ENCODE measurements around the gene MTG1. TPM values are rescaled to one million over a fixed set of nuclear protein-coding genes. Genes with fewer than 3 reads are reported as not detected.

MTG1 gene
- total RNA-seq, 1 donor from 2014 or later: 33.0 TPM

DNA sequence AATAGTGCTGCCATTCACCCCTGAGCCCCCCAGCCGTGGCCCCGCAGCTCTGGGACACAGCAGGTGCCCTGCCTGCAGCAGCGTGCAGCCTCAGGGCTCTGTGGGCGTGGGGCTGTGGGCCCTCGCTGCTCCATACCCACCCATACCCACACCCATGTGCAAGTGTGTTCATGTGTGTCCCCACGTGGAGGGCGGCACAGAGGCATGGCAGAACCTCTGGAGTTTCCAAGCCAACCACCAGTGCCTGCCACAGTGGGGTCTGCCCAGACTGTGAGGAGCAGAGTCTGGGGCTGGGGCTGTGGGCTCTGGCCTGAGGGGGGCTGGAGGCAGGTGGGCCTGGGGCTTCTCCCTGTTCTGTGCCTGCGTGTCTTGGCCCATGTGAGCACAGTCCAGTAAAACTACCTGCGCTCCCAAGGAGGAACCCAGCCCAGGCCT, 44.4 kb upstream of the MTG1 start:
- intact Hi-C loops (cut with DNase I): no loop called here
- DNase-seq (no peak), ATAC-seq (no peak)
- no peak overlapping the region for H3K27ac ChIP-seq
- H3K4me3 ChIP-seq: no peak overlapping the region
- peaks cover 35% of the 10 kb centered on the region for H3K27me3 ChIP-seq
- no peaks in the 10 kb centered on the region for H3K9me3 ChIP-seq
- H3K4me1 ChIP-seq: no peaks in the 10 kb centered on the region
- no peaks in the 10 kb centered on the region for H3K36me3 ChIP-seq
- TF ChIP-seq, protein P1, sequence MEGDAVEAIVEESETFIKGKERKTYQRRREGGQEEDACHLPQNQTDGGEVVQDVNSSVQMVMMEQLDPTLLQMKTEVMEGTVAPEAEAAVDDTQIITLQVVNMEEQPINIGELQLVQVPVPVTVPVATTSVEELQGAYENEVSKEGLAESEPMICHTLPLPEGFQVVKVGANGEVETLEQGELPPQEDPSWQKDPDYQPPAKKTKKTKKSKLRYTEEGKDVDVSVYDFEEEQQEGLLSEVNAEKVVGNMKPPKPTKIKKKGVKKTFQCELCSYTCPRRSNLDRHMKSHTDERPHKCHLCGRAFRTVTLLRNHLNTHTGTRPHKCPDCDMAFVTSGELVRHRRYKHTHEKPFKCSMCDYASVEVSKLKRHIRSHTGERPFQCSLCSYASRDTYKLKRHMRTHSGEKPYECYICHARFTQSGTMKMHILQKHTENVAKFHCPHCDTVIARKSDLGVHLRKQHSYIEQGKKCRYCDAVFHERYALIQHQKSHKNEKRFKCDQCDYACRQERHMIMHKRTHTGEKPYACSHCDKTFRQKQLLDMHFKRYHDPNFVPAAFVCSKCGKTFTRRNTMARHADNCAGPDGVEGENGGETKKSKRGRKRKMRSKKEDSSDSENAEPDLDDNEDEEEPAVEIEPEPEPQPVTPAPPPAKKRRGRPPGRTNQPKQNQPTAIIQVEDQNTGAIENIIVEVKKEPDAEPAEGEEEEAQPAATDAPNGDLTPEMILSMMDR (IDR thresholded peaks at IDR 0.05): no peak

DNA sequence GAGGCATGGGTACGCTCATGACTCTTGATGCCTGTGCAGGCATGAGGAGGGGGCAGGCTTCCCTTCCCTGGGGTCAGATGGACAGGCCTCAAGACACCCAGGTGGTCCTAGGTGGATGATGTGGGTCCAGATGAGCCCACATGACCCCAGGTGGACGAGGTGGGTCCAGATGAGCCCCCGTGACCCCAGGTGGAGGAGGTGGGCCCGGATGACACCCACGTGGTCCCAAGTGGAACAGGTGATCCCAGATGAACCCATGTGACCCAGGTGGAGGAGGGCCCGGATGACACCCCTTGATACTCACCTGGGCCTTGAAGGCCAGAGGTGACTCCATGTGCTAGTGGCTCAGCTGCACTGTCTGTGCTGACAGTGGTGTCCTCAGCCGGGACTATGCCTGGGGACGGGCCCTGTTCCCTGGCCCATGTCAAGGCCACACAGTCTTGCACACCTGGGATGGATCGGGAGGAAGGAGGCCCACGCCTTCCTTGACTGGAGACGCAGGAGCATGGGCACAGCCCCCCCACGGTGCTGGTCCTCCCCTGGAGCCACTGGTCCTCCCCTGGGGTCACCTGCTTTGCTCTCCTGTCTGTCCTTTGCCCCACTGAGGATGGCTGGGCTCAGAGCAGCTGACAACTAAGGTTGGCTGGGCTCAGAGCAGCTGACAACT, 43.5 kb upstream of the MTG1 start:
- intact Hi-C loops (cut with DNase I): no loop called here
- Histone ChIP-seq H3K36me3 (no peaks in the 10 kb centered on the region), H3K27ac (no peak overlapping the region), H3K9me3 (no peaks in the 10 kb centered on the region), H3K4me3 (no peak overlapping the region), H3K4me1 (no peaks in the 10 kb centered on the region), H3K27me3 (peaks cover 26% of the 10 kb centered on the region)
- ATAC-seq (no peak), DNase-seq (no peak)
- TF ChIP-seq, protein P1 (IDR thresholded peaks at IDR 0.05): no peak

DNA sequence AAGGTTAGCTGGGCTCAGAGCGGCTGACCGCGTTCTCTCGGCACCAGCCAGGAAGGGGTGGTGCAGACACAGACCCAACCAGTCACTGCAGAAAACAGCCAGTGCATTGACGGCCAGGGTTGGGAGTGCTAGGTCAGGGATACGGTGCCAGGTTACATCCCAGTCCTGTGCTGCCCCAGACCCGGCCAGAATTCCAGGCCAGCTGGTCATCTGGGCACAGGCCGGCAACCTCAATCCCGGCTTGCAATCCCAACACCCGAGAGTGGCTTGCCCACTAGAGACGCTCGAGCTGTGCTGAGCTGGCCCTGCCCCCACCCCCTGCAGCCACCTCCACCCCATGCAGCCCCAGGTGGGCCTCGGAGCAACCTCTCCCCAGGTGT, 43.0 kb upstream of the MTG1 start:
- Histone ChIP-seq H3K4me3 (no peak overlapping the region), H3K36me3 (no peaks in the 10 kb centered on the region), H3K9me3 (no peaks in the 10 kb centered on the region), H3K4me1 (no peaks in the 10 kb centered on the region), H3K27ac (no peak overlapping the region), H3K27me3 (peaks cover 21% of the 10 kb centered on the region)
- intact Hi-C loops (cut with DNase I): no loop called here
- TF ChIP-seq, protein P1 (IDR thresholded peaks at IDR 0.05): no peak
- DNase-seq (no peak), ATAC-seq (no peak)

DNA sequence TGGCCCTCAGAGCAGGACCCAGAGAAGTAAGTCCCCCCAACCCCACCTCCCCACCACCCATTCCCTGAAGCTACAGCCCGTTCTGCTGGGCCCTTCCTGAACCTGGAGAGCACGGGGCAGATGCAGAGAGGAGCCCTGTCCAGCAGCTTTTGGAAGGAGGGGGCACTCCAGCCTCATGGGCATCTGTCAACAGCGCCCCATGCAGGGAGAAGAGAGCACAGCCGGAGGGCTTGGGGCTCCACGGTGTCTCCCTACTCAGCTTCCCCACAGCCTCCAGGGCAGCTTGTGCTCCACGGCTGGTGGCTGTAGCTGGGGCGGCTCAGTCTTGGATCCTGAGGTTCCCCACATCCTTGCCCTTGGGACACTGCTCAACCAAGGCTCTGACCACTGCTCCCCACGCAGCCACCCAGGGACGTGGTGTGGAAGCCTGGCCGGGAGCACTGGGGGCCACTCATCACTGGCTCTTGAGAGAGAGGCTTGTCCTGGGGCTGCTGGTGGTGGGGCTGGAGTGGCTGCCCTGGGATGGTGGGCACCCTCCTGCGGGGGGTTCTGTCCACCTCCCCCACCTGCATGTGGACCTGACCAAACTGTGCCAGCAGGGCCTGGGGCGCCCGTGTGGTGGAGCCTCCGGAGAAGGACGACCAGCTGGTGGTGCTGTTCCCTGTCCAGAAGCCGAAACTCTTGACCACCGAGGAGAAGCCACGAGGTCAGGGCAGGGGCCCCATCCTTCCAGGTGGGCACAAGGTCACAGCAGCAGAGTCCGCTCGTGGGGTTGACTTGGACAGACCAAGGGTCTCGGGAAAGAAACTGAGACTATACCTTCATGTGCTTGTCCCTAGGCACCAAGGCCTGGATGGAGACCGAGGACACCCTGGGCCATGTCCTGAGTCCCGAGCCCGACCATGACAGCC, 42.3 kb upstream of the MTG1 start:
- H3K27me3 ChIP-seq: peaks cover 16% of the 10 kb centered on the region
- no peak overlapping the region for H3K4me3 ChIP-seq
- no peaks in the 10 kb centered on the region for H3K9me3 ChIP-seq
- H3K4me1 ChIP-seq: peaks cover 3% of the 10 kb centered on the region
- H3K36me3 ChIP-seq: no peaks in the 10 kb centered on the region
- H3K27ac ChIP-seq: no peak overlapping the region
- DNase-seq (no peak), ATAC-seq (no peak)
- intact Hi-C loops (cut with DNase I): no loop called here
- TF ChIP-seq, protein P1 (IDR thresholded peaks at IDR 0.05): no peak

DNA sequence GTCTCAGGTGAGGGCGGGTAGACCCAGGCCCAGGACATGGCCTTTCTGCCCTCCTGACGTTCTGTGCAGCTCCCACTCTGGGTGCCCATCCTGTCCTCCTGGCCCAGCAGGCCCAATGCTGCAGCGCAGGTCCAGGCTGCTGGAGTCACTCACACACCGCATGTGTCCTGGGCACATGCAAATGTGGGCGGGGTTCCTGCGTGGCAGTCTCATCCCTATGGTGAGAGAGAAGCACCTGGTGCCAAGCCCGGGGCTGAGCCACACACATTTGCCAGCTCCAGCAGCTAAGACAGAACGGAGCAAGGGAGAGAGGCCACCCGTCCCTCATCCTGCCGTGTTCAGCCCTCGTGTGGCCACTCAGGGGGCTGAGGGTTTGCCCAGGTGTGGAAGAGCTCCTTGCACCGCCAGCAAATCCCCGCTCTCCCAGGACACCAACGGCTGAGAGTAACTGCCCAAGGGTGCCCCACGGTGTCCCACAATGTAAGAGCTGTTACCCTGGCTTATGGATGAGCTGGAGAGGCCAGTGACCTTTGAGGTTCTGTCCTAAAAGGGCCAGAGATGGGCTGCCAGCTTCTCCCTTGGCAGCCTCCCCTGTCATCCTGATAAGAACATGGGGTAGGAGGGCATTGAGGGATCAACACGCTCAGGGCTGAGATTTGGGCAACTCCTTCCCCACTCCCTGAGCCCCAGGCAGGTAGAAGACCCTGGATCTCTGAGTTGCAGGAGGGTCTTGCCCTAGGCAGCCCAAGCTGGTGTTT, 40.6 kb upstream of the MTG1 start:
- Histone ChIP-seq H3K4me1 (peaks cover 11% of the 10 kb centered on the region), H3K27ac (no peak overlapping the region), H3K36me3 (no peaks in the 10 kb centered on the region), H3K9me3 (no peaks in the 10 kb centered on the region), H3K4me3 (no peak overlapping the region), H3K27me3 (peaks cover under 1% of the 10 kb centered on the region)
- TF ChIP-seq, protein P1 (IDR thresholded peaks at IDR 0.05): no peak
- intact Hi-C loops (cut with DNase I): no loop called here
- no peak for ATAC-seq
- no peak for DNase-seq
